Stimulated activated CD8-positive, alpha-beta memory T cell treated with anti-CD3 and anti-CD28 coated beads, Interleukin-7, amount 100 ng/mL, for 48 hours (primary cell): ENCODE results near the gene NECTIN4.
A peak's percentile ranks its signal among the peaks of the same experiment; 100 is the strongest.

Experiments used
- DNase-seq, 2 donors: peaks; one replicate each; pipeline ENCODE4 v3.0.0-alpha.2; 2020; ENCODE audit warnings: low read depth in 1 of 2; ENCODE audit errors: extremely low read depth in 1 of 2

Gene NECTIN4

DNA sequence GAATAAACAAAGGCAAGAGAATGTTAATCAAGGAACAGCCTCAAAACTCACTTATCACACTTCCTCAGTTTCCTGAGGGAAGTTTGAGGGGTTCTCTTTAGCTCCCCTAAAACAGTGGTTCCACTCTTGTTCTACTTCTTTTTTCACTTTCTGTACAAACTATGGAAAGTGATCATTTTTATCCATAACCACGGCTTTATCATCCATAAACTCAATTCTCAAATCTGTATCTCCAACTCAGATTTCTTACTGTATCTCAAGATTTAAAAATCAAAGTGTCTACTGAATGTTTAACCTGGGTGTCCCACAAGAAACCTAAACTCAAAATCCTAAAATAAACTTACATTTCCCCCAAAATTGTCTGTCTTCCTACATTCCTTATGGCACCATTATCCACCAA, 24.6 kb upstream of the NECTIN4 start:
- DNase-seq: no peak

DNA sequence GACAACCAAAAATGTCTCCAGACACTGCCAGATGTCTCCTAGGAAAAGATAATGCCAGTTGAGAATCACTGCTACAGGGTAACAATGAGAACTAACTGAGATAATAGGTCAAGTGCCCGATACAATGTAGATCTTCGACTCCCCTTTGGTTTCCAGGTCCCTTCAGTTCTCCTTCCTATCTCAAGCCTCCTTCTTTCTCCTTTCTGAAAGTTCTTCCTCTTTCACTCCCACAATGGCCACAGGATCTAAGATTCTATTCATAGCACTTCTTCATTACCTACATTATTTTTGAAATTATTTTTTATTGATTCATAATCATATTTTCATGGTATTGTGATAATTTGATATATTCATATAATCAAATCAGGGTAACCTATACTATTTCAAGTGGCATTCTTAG, 22.2 kb upstream of the NECTIN4 start:
- DNase-seq: no peak

DNA sequence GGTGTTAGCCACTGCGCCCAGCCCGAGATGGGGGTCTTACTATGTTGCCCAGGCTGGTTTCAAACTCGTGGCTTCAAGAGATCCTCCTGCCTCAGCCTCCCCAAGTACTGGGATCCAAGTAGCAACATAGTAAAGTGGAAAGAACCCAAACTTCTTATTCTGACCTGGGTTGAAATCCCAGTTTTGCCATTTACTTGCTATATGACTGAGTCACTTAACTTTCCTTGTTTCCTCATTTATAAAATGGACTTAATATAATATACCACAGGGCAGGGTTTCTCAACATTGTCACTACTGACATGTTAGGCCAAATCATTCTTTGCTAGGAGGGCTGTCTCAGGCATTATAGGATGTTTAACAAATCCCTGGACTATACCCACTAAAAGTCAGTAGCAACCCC, 21.8 kb upstream of the NECTIN4 start:
- DNase-seq: no peak

DNA sequence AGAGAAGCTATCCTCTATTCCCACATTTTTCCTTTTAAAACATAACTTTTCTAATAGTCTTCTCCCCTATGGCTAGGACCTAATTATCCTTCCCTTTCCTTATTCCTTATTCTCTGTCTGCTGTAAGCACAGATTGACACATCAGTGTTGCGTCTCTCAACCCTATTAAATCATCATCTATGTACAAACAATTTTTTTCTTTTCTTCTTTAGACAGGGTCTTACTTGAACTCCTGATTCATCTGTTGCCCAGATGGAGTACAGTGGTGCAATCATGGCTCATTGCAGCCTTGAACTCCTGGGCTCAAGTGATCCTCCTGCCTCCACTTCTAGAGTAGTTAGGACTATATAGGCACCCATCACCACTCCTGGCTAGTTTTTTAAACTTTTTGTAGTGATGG, 17.1 kb upstream of the NECTIN4 start:
- no peak for DNase-seq

DNA sequence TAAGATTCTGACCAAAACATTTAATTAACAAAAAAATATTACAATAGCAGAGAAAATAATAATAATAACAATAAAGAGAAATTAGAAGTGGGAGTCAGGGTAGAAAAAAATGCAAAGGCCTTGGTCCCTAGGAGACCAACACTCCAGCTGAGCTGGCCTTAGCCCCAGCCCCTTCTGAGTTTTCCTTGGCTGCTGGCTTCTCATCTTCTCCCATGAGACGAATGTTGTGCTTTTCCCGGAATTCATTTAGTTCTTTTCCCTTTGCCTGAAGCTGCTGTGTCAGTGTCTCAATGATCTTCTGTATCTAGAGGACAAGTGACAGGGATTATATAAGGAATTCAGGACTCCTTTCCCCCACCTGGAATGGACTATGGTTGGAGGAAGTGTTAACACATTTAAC, 11.2 kb upstream of the NECTIN4 start:
- no peak for DNase-seq

DNA sequence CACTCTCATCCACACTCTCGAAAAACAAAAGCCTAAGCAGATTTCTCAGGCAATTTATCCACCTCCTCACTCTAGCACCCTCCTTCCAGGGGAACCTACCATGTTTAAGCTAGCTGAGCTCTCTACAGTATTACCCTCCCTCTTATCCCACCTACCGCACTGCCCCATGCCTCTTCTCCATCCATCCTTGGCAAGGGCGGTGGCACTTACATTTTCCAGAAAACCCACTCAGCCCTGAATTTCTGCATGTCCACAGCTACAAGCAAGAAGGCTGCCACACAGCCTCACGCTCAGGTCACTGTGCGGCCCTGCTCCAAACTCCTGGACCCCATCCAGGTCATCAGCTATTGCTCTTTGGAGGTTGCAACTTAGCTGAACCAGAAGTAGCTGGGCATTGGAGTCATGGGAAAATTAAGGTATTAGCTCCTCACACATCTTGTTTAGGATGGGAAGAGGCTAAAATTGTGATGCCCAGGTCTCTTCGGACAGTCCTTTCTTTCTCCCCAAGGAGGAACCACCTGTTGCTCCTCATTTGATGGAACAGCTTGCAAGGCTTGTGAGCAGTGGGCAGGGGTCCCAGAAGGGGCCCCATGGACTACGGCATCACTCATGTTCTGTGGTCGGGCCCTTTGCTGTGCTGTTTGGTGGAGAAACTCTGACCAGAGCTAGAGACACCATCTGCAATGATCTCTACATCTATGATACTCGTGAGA, 9.9 kb upstream of the NECTIN4 start:
- no peak for DNase-seq

DNA sequence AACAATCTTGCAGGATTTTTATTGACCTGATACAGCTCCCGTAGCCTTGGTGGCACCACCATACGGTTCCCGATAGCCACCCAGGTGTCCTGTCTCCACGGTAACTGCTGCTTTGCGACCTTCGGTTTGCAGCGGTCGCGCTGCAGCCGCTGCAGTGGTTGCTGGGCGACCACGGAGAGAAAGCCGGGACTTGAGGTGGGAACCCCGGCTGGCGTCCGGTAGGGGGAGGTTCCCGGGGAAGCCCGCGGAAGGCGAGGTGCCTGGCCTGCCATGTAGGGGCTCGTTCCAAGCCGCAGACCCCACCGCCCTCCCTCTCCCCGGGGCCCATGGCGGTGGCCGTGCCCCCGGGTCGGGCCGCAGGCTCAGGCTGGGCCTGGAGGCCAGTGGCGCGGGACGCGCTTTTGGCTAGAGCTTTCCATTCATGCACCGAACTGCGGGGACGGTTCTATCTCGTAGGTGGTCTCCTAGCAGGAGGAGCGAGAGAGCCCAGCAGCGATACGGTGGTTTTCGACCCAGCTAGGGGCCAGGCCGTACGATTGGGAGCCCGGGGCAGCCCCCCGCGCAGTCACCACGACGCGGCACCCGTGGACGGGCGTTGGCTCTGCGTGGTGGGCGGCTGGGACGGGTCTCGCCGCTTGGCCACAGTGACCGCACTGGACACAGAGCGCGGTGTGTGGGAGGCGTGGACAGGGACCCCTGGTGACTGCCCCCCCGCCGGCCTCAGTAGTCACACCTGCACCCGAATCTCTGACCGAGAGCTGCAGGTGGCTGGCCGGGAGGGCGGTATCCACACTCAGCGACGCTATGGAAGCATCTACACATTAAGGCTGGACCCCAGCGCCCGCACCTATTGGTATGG, 9.1 kb upstream of the NECTIN4 start, which contains the start of gene KLHDC9:
Gene KLHDC9, plus strand, starts transcription at position 152 of the 859 bp plus-strand sequence. Its CDS starts 175 bp downstream, at position 327.
- peak; percentile 55 to 67 for DNase-seq

DNA sequence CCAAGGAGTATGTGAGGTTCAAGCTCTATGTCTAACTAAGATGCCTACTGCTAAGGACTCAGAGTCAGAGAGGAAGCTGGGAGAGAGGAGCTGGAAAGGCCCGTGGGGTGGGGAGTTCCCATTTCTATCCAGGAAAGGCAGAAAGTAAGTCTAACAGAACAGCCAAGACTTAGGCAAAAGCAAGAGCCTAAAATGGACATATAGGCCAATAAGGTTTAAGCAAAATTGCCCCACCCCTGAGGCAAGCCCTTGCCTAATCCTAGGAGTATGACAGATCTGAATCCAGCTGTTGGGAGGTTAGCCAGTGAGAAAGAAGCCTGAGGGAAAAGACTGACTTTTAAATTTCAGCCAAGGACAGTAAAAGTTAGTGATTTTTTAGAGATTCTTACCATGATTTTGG, 7.2 kb upstream of the NECTIN4 start:
- DNase-seq: no peak

DNA sequence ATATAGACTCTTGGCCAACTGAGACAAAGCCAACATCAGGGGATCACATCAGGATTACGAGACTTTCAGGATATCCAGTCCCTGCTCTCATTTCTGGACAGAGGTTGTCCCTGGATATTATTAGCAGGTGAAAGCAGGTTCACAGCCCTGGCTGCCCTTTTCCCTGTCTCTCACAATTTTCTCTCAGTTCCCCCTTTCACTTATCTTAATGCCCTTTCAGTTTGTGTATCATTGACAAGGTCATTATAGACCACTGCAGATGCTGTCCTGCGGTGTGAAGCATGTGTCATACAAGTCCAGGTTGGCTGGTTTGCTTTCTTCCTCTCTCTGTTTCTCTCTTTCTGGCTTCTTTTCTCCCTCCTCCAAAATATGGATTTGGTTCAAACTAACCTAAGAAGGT, 6.7 kb upstream of the NECTIN4 start:
- no peak for DNase-seq

DNA sequence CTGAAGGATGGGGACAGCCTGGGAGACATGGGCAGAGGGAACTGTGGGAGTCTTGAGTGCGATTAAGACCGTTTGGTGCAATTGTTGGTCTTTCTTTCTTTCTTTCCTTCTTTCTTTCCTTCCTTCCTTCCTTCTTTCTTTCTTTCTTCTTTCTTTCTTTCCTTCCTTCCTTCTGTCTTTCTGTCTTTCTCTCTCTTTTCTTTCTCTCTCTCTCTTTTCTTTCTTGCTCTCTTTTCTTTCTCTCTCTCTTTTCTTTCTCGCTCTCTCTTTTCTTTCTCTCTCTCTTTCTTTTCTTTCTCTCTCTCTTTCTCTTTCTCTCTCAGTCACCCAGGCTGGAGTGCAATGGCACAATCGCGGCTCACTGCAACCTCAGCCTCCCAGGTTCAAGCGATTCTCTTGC, 5.9 kb upstream of the NECTIN4 start:
- DNase-seq: no peak

DNA sequence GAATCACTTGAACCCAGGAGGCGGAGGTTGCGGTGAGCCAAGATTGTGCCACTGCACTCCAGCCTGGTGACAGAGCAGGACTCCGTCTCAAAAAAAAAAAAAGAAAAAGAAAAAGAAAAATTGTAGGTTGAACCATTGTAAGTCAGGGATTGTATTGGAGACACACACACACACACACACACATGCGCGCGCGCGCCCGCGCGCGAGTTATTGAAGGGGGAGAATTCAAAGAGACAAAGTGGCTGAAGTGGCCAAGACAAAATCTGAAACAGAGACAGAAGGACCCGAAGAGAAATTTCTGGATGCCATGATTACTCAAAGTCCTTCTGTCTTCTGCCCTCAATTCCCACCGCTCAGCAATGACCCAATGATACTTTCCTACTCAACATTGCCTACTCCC, 5.1 kb upstream of the NECTIN4 start:
- DNase-seq: no peak

DNA sequence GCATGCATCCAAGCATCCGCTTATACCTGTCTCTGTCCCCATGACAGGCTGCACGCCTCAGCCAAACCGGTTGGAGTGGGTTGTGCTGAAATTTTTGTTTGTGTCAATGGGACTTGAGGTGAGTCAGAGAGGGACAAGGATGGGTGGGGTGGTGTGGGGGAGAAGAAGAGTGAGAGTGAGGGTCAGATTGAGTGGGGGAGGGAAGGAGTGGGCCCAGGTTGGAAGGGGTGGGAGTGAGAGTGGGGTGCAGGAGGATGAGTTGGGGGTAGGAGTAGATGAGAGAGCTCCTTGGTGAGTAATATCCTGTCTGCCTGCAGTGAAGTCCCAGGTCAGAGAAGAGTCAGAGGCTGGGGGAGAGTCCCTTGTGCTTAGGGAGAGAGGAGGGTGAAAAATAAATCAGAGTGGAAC, 3.3 kb upstream of the NECTIN4 start:
- peak in 1 of 2 donors; percentile 49 for DNase-seq

DNA sequence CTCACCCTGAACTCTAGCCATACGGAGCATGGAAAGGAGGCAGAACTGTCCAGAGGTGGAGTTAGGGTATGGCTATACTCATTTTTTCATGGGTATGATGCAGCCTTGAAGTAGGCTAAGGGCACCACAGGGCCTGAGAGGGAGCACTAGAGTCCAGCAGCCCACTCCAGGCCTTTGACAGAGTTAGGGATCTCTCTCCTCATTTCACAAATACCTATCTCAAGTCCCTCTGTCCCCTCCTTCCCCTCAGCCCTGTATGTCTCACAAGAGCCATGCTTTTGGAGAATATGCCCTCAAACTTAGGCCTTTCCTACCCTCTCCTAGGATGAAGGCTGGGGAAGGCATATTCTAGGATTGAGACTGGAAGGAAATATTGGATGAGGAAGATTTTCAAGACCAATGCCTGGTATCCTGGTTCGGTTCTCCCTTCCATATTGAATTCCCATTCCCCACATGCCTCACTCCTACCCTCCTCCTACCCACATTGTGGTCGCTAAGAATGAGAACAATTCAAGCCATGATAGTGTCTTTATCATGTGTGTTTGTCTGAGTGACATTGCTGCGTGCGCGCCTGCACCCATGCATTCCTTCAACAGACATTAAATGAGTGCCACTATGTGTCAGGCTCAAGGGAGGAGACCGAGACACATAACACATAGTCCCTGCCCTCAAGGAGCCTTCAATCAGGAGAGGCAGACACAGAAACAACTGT, 2.6 kb upstream of the NECTIN4 start:
- no peak for DNase-seq

DNA sequence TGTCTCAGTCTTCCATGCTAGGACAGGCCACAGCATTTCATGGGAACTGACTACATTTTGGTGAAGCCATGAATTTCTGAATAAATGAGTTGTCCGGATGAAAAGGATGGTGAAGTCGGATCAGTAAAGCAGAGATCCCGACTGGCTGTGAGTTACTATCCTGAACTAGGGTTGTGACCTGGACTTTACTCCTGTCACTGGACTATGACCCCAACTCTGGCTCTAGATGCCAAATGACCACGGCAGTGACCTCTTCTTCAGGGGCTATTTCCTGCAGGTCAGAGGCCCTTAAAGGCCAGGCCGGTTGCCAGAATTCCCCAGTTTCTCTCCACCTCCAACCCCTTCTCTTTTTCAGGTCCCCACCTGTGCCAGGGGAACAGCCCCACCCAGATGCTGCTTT, 1.7 kb upstream of the NECTIN4 start:
- DNase-seq: no peak

DNA sequence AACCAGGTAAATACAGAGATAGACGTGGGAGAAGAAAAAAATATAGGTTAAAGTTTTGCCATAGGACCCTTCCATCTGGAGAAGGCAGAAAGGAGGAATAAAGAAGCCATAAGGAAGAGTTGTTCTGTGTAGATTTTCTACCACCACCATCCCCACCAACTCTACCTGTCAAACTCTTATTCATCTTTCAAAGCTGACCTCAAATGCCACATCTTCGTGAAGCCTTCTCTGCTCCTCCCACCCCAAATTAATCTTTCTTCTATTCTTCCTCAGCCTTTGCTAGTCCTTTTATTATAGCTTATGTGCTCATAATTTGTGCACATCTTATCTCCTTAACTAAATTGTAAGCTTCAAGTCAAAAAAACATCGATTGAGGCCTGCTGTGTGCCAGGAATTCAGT, 1.3 kb upstream of the NECTIN4 start:
- no peak for DNase-seq

DNA sequence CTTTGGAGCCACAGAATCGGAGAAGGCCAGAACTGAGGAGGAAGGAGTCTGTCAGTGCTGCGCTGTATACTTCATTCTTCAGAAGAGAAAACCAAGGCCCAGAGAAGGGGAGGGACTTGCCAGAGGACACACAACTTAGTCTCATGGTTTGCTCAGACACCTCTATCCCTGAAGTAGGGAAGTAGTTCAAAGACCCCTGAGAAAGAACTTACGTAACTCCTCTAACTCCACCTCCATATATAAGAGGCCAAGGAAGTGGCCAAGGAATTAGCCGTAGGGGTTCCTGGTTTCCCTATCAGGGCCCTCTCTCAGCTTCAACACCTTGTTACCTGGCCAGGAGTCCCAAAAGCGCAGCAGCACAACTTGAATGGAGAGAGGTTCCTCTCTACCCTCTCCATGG, 580 bp upstream of the NECTIN4 start:
- DNase-seq: no peak

DNA sequence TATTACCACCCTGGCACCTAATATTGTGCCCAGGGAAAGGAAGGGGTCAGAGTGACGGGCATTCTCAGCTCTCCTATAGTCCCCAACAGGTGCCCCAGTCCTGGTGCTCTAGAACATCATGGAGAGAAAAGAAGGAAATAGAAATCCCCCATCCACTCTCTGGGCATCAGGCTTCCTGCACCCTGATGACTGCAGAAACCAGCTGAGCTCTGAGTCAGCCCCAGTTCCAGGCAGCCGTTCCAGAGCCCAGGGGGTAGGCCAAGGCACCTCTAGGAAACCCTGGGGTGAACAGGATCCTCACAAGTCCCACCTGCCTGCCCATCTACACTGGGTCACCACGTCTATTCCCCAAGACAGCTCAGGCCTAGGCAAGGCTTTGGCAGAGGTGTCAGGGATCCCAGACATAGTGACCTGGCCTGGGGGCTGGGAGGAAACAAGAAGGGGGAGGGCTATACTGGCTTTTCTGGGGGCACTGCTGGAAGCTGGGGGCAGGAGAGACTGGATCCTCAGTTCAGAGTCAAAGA, 709 bp downstream of the NECTIN4 start:
- no peak for DNase-seq

DNA sequence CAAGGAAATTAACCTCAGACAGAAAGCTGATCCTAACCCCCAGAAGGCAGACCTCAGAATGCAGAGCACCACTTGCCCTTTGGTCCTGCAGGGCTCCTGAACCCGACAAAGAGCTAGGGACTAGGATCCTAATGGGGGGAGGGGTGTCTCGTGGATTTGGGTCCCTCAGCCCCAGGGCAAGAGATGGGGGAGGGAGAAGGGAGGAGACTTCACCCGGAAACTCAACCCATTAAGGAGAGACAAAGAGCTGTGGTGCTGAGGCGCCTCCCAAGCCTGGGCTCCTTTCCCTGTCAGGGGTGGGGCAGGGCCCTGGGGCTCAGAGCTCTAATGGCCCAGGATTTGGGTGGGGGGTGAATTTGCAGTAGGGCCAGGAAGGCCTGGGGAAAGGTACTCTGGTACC, 2.9 kb downstream of the NECTIN4 start:
- DNase-seq: no peak

DNA sequence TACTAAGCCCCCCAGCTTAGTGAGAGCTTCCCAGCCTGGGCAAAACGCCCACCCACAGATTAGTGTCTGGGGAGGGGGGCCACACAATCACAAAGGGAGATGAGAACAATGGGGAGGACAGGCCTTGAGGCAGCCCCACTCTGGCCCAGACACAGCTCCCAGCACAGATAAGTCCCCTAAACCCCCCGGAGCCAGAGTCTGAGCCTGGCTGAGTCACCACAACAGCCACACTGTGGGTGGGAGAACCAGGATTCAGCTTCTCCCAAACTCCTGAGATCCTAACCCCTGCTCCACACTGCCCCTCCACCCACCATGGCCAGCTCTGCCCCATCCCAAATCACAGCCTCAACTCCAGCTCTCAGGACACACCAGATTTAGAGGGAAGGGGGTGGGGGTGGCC, 4.2 kb downstream of the NECTIN4 start:
- DNase-seq: no peak

DNA sequence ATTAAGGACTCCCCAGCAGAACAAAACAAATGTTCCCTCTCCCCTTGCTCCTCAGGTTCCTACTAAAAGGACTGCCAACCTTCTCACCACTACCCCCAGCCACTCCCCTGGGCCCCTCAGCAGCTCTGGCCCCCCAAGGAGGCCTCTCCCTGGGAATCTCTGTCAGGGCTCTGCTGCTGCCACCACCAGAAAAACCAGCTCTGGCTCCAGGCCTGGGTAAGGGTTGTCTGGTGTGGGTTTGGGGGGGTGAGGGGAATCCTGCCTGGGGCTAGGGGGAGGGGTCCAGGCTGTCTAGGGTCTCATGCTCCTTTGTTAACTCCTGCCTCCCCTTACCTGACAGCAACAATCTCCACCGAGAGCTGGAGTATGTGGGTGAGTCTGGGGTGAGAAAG, 4.8 kb downstream of the NECTIN4 start:
- no peak for DNase-seq
